ENCODE results near the gene ADCK1. TPM values are rescaled to one million over a fixed set of nuclear protein-coding genes. Genes with fewer than 3 reads are reported as not detected.
"Not testable (repeated sequence)": the region's sequence is repeated elsewhere in the genome, so short reads cannot be mapped to it uniquely, and the experiment has no call there.

Gene ADCK1
- total RNA-seq, 1 donor from 2014 or later: 12.3 TPM

- no peak for DNase-seq (ENCODE audit: low read depth)
Measured at GRCh38 chr14:77936138-77936639, 136.3 kb downstream of the ADCK1 start.

GRCh38 chr14:77947372-77947771, 147.5 kb downstream of the ADCK1 start:
- no peak for DNase-seq (ENCODE audit: low read depth)

DNA sequence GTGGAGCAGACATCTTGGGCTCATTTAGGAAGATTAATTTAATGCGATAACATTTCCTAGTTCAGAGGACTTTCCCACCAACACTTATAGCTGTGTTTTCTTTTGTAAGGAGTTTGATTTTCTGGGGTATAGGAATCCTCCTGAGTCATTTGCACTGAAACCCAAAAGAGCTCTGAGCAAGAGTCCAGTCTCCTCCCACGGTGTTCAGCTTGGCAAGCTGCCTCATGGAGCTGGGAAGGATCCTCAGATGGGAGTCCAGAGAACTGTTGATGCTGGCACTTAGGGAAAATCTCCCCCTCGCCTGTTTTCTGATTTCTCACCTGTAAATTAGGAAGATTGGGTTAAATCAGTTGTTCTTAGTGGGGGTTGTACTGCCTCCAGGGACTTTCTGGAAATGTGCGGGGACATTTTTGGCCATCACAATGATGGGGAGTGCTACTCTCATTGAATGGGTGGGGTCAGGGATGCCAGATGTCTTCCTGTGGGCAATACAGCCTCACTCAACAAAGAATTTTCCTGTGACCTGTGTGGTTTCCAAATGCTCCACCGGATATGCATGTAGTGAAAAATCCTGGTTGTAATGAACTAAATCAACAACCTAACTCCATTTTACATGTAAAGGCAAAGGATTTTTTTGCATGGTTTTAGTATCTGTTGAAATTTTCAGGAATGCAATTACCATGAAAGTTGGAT, 150.6 kb downstream of the ADCK1 start:
- no peak for DNase-seq (ENCODE audit: low read depth)

GRCh38 chr14:77955816-77956484, 156.0 kb downstream of the ADCK1 start:
- DNase-seq (ENCODE audit: low read depth): no peak

DNA sequence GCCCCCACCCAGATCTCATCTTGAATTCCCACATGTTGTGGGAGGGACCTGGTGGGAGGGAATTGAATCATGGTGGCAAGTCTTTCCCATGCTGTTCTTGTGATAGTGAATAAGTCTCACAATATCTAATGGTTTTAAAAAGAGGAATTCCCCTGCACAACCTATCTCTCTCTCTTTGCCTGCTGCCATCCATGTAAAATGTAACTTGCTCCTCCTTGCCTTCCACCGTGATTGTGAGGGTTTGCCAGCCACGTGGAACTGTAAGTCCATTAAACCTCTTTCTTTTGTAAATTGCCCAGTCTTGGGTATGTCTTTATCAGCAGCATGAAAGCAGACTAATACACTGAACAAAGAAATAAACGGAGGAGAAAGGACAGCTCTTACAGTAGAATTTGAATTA, 159.8 kb downstream of the ADCK1 start:
- DNase-seq (ENCODE audit: low read depth): not testable (repeated sequence)

DNA sequence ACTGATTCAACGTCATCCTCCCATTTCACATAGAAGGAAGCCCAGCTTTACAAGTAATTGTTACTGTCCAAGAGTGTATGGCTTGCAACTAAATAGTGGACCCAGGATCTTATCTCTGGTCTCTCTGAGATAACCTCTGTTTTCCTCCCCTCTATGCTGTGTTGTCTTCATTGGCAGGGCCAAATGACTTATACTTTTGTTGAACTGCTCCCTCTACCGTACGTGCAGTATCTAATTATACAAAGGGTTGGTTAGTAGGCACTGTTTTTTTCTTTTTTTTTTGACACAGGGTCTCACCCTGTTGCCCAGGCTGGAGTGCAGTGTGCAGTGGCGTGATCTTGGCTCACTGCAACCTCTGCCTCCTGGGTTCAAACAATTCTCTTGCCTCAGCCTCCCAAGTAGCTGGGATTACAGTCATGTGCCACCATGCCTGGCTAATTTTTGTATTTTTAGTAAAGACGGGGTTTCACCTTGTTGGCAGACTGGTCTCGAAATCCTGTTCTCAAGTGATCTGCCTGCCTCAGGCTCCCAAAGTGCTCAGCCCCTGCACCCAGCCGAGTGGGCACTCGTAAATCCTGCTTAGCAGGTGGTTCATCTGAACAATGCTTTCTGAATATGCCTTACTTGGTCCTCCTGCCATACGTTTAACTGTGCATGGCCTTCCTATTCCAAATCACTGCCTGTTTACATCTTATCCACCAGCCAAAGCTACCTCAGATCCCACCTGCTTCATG, 162.1 kb downstream of the ADCK1 start:
- DNase-seq (ENCODE audit: low read depth): peak; percentile 8

GRCh38 chr14:77962731-77963520, 163.0 kb downstream of the ADCK1 start:
- no peak for DNase-seq (ENCODE audit: low read depth)

GRCh38 chr14:77964586-77964985, 164.7 kb downstream of the ADCK1 start:
- no peak for DNase-seq (ENCODE audit: low read depth)

GRCh38 chr14:77965050-77965449, 165.1 kb downstream of the ADCK1 start:
- no peak for DNase-seq (ENCODE audit: low read depth)

DNA sequence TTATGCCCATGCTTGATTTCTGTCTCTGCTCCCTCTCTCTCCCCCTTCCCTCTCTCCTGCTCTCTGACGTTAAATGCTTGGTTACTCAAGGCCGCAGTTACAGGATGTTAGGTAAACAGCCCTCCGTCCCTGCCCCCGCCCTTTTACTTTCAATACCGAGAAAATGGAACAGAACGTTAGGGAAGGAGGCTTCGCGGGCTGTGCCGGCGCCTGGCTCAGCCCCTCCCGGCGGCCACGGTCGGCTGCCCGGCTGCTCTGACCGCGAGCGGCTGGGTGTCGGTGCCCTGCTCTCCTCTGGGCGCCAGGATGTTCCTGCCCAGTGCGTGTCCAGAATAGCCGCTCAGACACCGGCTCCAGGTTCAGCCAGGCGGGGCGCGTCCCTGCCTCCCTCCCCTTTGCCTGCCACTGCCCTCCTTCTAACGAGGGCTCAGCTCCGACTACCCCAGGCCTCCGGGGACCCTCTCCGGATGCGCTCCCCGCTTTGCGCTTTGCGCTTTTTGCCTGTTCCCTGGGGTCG, 166.1 kb downstream of the ADCK1 start:
- DNase-seq (ENCODE audit: low read depth): peak; percentile 14

- no peak for DNase-seq (ENCODE audit: low read depth)
Measured at GRCh38 chr14:77967110-77967509, 167.2 kb downstream of the ADCK1 start.

DNA sequence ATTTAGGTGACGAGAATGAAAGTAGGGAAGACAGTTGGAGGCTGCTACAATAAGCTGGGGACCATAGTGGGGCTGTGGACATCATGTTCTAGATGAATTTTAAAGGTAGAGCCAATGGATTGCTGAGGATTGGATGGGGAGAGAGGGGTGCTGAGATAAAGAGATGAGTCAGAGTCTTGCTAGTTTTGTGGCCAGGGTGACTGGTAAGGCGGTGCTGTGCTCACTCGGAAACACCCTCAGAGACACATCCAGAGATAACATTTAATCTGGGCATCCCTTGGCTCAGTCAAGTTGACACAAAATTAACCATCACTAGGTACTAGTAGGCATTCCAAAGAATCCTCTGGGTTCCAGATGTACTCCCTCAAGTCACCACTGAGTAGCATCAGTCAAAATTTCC, 170.7 kb downstream of the ADCK1 start:
- no peak for DNase-seq (ENCODE audit: low read depth)

- DNase-seq (ENCODE audit: low read depth): no peak
Measured at GRCh38 chr14:77973246-77973645, 173.3 kb downstream of the ADCK1 start.

DNA sequence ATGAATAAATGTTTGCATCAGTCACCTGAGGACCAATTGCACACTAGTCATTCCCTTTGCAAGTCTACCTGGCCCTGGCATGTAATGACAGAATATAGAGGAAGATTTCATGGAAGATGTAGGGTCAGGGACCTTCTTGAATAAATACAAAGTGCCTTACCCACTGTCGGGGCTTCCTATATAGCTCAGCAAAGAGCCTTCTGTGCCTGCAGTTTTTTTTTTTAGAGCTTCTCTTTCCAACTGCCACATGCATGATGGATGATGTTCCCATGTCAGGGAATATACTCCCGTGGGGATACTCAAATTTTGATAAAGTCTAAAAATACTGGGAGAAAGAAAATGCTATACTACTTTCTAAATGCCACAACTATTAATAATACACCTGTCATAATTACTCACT, 176.7 kb downstream of the ADCK1 start:
- DNase-seq (ENCODE audit: low read depth): no peak

DNA sequence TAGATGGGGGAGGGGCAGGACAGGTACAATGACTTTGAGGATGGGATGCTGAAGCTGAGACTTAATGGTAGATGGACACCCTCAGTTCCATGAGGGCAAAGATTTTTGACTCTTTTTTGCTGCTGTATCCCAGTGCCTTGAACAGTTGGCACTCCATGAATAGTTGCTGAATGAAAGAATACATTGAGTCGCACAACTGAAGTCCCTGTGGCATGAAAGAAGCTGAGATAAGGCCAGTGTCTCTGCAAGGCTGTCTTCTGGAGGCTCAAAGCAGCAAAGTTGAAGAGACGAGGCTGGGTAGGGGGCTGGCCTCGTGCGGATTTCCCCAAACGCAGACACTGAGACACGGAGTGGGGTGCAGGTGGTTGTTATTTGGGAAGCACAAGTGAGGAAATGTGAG, 179.3 kb downstream of the ADCK1 start:
- DNase-seq (ENCODE audit: low read depth): no peak

DNA sequence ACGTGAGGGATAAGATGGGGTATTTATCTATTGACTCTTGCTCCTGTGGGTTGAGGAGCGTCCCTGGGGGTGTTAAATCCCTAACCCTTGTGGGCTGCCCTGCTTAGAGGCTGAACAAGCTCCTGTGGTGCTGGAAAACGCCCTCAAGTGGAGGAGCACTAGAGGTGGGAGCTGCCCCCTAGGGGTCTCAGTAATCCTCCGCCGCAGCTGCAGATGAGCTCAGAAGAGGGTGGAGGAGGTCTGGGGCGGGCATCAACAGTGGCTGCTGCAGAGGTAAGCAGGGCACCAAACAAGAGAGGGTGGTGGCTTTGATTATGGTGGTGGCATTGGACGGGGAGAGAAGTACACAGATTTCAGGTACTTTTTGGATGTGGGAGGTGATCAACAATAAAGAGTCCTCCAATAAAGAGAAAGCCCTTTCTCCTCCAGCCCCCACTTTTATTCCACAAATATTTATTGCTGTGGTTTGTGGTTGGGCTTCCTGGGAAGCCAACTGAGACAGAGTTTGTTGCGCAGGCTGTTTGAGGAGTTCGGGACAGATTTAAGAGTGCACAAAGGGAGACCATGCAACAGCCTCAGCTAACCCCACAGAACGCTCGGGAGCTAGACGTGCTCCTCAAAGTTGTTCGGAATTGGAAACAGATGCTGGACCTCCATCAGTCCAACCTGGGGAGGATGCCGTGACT, 179.9 kb downstream of the ADCK1 start:
- DNase-seq (ENCODE audit: low read depth): peak; percentile 6

- DNase-seq (ENCODE audit: low read depth): no peak
Measured at GRCh38 chr14:77980475-77981321, 180.8 kb downstream of the ADCK1 start.
